Left lobe of liver (tissue), 2 donors: Measurements from ENCODE around the gene ZNG1F. TPM values are rescaled to one million over a fixed set of nuclear protein-coding genes. Genes with fewer than 3 reads are reported as not detected.
"Not testable (repeated sequence)": the region's sequence is repeated elsewhere in the genome, so short reads cannot be mapped to it uniquely, and the experiment has no call there.

ENCODE experiments used
- ATAC-seq: fragments of 200-7000 bp; cut with Tn5 transposase; one replicate; pipeline ENCODE4 v1.9.1; 2020; ENCODE audit warnings: mild to moderate bottlenecking, moderate library complexity
- DNase-seq: peaks from one replicate; pipeline ENCODE4 v3.0.0-alpha.2; 2020; ENCODE audit warnings: low spot score
- total RNA-seq: library from RNA; stranded (reverse); gene quantifications from one replicate; pipeline ENCODE4 v1.2.1, GENCODE V29; 2021
- donor health status: DM: no; HTN: no; CAD: no; lungs with moderate emphysema.
- donor health status: DM: no; HTN: yes; CAD: no.

The ZNG1F gene
- total RNA-seq, 1 donor from 2014 or later: 2.0 TPM

DNA sequence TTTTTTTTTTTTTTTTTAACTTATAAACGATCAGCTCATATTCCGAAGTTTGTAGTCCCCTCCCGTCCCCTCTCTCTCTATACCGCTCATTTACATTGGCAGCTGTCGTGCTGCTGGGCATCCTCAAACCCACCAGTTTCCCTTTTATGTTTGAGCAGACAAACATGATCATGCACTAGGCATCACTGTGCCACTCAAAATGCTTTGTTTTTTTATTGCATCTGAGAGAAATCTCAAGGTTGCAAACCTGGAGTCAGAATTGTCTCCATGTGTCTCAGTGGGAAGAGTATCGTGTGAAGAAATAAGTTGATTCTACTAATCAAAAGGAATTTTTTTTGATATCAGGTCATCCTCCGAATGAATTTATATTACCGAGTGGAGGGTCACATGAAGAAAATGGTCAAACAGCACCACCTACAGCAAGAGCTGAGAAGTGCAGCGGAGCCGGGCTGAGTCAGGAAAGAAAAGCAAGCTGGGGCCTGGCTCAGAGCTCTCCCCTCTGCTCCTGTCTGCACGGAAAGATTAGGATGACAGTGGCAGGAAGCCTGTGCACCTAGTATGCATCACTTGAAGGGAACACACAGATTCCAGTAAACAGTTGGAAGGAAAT, 100.6 kb downstream of the ZNG1F start:
- peak; percentile 97 for ATAC-seq
- DNase-seq: not testable (repeated sequence)

DNA sequence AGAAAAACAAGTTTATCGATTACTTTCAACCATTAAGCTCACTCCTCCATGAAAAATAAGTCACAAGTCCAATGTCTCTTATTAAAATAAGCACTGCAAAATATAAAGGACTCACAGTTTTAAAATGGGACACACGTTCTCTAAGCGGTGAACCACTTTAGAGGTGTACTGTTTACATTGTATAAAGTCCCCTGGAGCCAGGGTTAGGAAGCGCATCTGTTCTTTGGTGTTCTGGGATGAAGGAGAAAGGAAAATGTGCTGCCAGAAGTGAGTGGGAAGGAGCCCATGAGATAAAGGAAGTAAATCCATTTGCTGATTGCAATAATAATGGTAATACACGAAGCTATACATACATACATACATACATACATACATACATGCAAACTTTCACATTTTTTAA, 101.2 kb downstream of the ZNG1F start:
- not testable (repeated sequence) for DNase-seq, ATAC-seq

DNA sequence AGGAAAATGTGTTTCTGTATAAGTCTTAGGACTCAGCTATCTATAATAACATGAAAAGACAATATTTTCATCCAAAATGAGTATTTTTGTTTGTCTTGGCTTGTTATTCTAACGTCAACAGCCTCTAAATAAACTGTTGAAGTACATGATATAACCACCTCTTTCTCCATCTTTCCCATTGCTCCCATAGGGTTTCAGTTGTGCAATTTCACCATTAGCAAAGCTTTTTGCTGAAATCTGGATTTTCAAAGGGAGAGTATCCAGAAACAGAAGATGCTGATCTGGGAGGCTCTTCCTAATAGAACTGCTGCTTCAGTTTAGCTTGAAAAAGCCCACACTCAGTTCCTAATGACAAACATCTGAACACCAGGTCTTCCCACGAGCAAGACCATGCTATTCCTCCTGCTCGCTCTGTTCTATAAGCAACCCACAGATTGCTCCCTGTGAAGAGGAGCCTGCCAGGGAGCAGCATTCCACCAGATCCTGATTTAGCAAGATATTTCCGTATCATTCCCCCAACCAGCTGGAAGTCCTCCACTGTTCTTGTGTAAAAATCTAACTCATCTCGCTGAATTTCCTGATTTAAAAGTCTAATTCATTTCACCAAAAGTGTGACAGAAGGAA, 101.8 kb downstream of the ZNG1F start:
- not testable (repeated sequence) for ATAC-seq, DNase-seq

DNA sequence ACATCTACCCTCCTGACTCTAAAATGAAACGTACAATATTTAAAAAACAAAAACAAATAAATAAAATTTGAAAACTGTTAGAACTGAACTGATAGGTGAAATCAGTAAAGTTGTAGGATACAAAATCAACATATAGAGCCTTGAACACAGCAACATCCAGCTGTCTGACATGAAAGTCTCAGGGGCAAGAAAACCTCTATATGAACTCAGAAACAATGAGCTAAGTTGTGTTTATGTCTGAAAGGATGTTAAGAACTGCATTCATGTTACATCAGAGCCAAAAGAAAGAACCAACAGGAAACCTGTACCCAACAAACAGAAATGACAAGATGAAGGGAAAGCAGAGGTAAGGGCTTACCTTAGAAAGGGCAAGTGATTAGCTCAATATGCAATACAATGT, 102.4 kb downstream of the ZNG1F start:
- not testable (repeated sequence) for DNase-seq, ATAC-seq

DNA sequence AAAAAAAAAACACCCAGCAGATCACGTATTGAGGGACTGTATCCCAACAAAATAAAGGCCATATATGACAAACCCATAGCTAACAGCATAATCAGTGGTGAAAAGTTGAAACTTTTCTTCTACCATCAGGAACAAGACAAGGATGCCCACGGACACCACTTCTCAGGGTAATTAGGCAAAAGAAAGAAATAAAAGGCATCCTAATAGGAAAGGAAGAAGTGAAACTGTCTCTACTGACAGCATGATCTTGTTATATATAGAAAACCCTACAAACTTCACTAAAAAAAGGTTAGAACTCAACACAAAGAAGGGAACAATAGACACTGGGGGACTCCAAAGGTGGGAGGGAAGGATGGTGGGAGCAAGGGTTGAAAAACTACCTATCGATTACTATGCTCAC, 102.9 kb downstream of the ZNG1F start:
- DNase-seq, ATAC-seq: not testable (repeated sequence)

DNA sequence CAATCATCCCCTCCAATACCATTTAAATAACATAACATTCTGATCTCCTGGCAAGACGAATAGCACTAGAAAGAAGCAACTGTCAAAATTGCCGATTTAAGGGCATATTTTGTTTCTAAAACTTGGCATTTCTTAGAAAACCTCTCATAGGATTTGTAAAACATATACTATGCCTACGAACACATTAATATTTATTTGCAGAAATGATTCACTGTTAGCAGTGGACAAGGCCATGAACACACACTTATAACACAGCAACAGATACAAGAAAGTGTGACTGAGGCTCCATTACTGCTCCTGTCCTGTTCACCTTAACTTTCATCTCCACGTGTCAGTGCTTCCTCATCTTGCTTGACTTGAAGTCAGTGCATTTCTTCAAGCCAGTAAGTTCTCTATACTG, 106.8 kb downstream of the ZNG1F start:
- ATAC-seq: not testable (repeated sequence)

More for the DNA sequence above, 106.8 kb downstream of the ZNG1F start:
- DNase-seq: not testable (repeated sequence)

Other genes starting within 250 kb of the ZNG1F start
- gene FOXD4L6, start 60.6 kb downstream of the ZNG1F start, total RNA-seq: not detected